ENCODE measurements around the gene GUK1.

GRCh38 chr1:228152097-228152917 lies 12.2 kb downstream of the GUK1 start:
- no peak for TF ChIP-seq CTCF (conservative IDR thresholded peaks at IDR 0.05)
- no peak for TF ChIP-seq ZFX (IDR thresholded peaks at IDR 0.05)
